ENCODE results near the gene CLECL1.

DNA sequence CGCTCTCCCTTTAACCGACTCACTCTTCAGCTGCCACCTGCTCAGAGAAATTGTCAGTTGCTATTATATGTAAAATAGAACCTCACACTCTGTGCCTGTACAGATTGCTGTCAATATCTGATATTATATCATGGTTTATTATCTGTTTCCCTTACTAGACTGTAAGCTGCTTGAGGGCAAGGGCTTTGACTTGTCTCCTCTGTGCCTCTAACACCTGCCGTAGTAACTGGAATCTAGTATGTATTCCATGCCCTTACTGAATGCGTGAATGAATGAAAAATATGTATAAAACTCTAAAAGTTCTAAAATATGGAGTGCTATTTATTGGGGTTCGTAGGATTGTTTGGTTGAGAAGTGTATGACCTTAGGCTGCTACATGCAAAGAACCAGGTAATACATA lies 29.5 kb upstream of the CLECL1 start:
- TF ChIP-seq, protein P1, sequence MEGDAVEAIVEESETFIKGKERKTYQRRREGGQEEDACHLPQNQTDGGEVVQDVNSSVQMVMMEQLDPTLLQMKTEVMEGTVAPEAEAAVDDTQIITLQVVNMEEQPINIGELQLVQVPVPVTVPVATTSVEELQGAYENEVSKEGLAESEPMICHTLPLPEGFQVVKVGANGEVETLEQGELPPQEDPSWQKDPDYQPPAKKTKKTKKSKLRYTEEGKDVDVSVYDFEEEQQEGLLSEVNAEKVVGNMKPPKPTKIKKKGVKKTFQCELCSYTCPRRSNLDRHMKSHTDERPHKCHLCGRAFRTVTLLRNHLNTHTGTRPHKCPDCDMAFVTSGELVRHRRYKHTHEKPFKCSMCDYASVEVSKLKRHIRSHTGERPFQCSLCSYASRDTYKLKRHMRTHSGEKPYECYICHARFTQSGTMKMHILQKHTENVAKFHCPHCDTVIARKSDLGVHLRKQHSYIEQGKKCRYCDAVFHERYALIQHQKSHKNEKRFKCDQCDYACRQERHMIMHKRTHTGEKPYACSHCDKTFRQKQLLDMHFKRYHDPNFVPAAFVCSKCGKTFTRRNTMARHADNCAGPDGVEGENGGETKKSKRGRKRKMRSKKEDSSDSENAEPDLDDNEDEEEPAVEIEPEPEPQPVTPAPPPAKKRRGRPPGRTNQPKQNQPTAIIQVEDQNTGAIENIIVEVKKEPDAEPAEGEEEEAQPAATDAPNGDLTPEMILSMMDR (conservative IDR thresholded peaks at IDR 0.05): no peak
- TF ChIP-seq ZFX (IDR thresholded peaks at IDR 0.05): no peak

Data from C4-2B (cell line).